Dedifferentiated amniotic fluid mesenchymal stem cell (primary cell): Measurements from ENCODE around the gene KCNA2.

Experiments
- DNase-seq: peaks from one replicate; pipeline ENCODE4 v3.0.0-alpha.2; 2016; ENCODE audit errors: extremely low spot score

KCNA2 gene

DNA sequence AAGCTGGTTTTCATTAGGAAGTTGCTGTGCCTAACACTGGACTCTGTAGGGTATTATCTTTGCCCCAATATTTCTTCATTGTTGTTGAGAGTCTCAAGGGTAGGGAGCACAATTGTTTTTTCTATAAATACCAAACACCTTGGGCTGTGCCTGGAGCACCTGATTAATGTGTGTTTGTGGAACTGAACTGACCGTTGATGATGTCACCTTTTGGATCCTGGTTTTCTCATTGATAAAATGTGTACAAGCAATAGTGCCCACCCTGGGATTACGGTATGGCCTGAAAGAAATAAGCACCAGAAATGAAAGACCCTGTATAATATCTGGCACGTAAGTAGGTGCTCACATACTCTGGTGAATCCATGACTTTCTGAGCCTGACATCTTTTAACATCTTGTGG lies 39.3 kb downstream of the KCNA2 start:
- no peak for DNase-seq

DNA sequence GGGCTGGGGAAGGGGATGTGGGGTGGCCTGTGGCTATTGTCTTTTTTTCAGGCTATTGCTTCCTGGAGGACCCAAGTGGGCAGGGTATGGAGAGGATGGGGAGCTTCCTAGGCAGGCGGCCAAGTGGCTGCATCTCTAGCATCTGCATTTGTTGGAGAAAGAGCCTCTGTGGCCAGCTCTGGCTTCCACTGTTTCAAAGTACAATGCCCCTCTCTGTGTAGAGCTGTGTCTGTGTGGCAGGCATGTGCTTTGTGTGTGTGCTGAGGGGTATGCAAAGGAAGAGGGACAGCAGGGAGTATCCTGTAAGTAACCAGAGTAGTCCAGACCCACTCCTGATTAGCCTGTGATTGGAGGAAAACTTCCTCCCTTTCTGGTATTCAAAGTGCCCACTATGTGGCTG lies 40.6 kb downstream of the KCNA2 start:
- DNase-seq = no peak

DNA sequence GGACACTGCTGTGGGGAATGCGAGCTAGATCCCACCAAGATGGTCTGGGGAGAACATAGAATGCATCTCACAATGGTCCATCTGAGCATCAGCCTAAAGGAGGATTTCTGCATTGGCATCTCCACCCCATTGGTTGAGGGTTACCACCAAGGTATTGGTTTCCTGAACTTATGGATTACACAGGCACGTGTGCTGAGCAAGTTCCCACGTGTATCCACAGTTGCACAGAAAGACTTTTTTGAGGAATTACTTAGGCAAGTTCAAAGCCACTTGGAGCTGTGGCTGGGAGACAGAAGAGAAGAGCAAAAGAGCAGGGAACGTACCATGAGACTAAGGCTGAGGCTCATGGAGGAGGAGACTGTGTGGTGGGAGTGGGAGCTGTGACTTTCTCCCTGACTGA lies 43.1 kb downstream of the KCNA2 start:
- DNase-seq = no peak

DNA sequence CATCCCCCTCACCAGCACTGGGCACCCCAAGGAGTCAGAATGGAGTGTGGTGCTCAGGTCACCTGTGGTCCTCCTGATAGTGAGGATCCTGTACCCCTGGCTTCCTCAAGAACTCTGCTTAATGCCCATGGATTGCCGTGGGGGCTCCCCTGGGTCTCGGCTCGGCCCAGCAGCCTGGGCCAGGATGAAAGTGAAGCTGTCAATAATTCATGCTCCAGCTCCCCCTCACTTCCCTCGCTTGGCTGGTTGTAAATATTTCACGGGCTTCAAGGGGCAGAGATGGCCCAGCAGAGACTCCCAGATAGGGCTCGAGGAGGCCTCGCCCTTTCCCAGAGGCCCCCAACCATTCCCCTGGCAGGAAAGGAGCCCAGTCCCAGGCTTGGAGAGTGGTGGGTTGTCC lies 44.6 kb downstream of the KCNA2 start:
- DNase-seq = no peak

DNA sequence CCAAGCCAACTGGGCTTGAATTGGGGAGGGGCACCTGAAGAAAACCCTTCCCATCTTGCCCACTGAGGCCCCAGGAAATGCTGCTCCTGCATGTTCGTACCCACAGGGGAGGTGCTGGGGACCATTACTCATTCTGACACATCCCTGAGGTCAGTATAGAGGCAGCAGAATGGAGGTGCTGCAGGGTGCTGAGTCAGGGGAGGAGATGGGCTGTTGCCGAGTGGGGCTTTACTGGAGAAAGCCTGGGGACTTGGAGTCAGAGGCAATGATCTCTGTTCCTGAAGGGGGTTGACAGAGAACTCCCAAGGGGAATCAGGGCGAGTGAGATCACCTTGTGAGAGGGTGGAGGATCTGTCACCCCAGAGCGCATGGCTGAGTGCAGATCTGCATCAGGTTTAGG lies 47.0 kb downstream of the KCNA2 start:
- no peak for DNase-seq

DNA sequence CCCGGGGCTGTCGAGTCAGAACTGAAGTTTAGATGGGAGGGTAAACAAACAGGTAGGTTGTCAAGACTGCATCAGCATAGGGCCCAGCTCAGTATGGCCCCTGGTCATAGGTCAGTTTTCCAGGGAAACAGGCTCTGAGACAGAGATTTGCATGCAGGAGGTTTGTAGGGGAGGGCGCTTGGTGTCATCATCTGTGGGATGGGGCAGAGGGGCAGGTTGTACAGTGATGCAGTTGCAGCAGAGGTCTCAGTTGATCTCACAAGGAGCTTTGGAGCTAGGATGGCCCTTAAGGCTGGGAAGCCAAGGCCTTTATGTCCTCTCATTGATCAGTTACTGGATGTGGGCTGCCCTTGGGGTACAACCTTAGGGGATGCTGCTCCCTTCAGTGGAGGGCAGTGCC lies 48.7 kb downstream of the KCNA2 start:
- DNase-seq = no peak

DNA sequence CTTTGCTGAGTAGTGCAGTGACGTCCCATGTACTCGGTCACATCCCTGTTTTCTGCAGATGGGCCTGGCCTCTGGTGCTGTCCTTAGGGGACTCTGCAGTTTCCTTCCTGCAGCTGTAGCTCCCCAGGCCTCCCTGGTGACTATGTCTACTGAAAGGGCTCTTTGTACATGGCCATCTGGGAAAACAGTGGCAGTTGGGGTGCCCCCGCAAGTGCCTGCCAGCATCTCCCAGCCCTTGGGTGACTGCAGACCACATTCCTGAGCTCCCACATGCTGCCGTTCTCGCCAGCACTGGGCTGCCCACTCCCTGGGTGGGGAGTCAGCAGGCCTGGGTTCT lies 49.7 kb downstream of the KCNA2 start:
- no peak for DNase-seq

DNA sequence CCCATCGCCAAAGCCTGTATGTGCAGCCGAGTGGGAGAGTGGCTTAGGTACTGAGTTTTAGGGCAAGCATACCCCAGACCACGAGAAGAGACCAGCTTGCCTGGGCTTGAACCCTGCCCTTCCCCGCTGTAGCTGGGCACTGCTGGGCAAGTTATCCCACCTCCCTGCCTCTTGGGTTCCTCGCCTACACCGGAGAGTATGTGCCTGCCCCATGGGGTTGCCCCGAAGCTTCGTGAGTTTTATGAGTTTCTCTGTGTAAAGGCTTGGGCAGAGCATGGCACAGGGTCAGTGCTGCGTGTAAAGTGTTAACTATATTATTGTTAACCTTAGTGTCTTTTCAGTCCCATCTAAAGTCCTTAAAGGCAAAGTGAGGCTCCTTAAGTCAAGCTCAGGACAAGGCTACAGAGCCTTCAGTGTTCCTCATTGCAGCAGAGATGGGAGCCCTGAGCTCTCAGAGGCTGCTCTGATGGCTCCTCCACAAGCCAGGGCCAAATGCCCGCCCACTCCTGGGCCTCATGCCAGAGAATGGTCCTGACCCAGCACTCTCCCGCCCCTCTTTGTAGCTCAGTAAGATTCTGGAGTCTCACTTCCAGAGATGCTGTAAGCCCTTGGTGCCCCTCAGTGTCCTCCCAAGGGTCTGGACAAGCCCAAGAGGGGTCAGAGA lies 50.2 kb downstream of the KCNA2 start:
- DNase-seq = no peak

DNA sequence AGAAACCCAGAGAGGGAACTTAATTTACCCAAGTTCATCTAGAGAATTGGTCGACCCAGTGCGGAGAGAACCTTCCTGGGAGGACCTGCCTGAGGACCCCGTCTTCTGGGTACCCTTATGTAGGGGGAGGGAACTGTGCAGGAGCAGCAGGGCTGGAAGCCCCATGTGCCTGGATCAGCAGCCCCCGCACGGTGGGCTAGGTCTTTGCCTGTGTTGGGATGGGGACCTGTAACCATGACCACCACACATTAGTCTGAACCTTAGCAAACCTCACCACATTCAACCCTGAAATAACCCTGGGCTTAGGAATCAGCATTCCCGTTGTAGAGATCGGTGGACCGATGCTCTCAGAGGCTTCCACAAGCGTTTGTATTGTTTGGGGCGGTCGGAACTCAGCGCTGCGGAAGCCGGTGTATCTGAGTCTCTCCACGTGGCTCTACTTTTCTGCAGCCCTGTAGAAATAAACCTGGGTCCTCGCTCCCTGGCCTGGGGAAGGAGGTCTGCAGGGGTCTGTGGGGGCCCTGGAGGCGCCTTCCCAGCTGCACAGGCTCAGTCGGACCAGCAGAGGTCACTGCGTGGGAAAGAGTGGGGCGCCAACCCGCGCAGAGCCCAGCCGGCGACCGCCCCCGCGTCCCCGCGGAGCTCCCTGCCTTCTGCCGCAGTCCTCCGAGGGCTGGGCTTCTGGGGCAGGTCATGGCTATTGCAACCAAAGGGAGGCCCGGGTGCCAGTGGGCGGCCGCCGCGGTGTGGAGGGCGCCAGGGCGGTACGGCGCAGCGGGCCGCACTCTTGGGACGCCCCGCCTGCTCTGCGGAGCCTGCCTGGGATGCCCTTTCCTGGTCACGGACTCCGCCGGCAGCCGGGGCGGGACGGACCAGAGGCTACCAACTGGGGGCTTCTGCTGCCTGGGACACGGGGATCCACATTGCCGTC lies 51.0 kb downstream of the KCNA2 start:
- DNase-seq = no peak

DNA sequence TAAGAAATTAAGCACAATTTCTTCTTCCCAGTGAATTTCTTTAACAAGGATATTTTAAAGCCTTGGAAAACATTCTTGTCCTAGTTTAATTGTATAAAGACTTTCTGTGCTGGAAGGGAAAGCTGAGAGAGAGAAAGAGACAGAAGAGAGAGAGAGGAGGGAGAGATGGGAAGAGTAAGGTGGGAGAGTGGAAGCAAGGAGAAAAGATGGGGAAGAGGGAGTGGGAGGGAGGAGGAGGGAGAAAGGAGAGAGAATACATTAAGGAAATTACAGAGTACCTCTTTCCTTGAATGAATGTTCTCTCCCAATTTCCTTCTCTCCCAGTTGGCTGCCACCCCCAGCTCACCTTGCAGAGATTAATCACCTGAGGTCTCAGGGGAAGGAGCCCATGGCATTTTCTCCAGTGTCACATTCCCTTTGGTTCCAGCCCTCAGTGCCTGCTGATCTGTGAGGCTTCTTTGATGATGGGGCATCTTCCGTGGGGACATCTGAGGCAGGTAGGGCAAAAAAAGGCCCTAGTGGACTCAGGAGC lies 54.8 kb downstream of the KCNA2 start:
- no peak for DNase-seq

DNA sequence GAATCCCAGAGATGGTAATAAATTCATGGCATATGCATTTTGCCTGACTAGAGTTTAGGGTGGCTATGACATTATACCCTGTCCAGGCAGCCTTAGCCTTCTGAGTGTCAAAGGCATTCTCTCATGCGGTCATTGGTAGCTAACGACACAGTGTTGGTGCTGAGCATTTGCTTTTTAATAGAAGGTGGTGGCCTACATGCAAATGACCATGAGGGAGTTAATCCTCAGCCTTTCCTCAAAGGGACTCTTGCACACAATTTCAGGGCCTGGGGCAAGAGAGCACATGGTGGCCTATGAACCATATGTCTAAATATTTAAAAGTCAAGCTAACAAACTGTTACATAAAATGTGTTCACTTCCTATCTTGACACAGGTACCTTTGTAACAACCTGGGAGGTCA lies 56.3 kb downstream of the KCNA2 start:
- no peak for DNase-seq

DNA sequence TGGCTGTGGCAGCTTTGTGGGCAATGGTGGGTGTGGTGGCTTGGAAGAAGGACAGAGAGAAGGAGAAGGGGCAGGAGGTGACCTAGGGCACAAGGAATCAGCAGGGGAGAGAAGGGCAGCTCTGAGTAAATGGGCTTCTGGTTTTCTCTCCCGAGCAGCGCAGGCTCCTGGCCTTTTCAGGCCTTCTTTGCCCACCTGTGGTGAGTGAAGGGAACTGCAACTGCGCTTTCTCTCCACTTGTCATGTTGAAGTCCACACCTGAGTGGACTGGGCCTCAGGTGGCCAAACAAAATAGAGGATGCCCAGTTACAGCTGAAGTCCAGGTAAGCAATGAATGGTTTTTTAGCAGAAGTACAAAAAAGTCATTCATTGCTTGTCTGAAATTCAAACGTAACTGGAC lies 57.8 kb downstream of the KCNA2 start:
- DNase-seq = no peak

DNA sequence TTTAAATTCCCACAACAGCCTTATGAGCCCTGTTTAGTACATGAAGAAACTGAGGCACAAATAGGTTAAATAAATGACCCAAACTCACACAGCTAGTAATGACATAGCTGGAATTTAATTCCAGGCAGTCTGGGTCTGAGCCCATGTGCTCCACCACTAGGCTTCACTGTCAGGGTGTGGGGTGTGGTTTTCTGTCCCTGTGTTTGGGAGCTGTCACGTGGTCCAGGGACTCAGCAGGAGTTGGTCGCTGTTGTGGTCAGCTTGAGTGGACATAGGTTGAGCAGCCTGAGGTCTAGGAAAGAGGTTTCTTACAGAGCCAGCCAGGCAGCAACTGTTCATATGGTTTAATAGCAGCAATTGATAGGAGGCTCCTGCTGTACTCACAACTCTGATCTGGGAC lies 59.1 kb downstream of the KCNA2 start:
- DNase-seq = no peak

DNA sequence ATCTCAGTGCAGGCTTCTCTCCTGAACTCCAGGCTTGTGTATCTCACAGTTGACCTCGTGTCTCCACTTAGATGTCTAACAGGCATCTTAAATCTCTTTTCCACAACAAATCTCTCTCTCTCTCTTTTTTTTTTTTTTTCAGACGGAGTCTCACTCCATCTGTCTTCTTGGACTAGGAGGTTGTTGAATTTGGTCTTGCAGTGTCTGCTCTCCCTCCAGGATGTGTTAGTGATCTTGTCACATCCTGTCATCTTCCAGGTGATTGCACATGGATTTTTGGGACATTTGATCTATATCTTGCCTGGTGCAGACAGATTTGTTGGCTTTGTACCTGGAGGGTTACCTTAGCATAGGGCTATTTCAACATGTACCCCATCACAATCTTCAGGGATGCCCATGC lies 60.7 kb downstream of the KCNA2 start:
- no peak for DNase-seq

DNA sequence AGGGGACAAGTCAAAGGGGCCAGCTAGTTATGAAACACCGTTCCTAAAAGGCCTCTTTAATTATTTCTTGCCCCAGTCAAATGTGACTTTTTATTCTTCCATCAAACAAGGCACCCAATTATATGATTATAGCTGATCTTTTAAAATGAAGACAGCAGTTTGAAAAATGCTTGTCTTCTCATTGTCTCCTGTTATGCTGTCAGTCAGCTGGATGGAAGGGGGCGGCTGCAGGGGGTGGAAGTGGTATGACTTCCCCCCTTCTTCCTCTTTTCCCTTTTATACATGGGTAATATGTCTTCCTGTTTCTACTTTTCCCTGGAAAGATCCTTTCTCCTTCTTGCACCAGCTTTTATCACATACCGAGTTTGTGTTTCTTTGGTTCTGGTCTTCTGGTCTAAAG lies 61.4 kb downstream of the KCNA2 start:
- no peak for DNase-seq
